Stimulated activated CD8-positive, alpha-beta memory T cell treated with anti-CD3 and anti-CD28 coated beads, Interleukin-12 subunit alpha, Interleukin-12 subunit beta, amount 100 ng/mL, for 1 hour (primary cell): Measurements from ENCODE around the gene FBXW8.

ENCODE experiments used
- DNase-seq: peaks from one replicate; pipeline ENCODE4 v3.0.0-alpha.2; 2020; ENCODE audit warnings: low read depth

The FBXW8 gene

DNA sequence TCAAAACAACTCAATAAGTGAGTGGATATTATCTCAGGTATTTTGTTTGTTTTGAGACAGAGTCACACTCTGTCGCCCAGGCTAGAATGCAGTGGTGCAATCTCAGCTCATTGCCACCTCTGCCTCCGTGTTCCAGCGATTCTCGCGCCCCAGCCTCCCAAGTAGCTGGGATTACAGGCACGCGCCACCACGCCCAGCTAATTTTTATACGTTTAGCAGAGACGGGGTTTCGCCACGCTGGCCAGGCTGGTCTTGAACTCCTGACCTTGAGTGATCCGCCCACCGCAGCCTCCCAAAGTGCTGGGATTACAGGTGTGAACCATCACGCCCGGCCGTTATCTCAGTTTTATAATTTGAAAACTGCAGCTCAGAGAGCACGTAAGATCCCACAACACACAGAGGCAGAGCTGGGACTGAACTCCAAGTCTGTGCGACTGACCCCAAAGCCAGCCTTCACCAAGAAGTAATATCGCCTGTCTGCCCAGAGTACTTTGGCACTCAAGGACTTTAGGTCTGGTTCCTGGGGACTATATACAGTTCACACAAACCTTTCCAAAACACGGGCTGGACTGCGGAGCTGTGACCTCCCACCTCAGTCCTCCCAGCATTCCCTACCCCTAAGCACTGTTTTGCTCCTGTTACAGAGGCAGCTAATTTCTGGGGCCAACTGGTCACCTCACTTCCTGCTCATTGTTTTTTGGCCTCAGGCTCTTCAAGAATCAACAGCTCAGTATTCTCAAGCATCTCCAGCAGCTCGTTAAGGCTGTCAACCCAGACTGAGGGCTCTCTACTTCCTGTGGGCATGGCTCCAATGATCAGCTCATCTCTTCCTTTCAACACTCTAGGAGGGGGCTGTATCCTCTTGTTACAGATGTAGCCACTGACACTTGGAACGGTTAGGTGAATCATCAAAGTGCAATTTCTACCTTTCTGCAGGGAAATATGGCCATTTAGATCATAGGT is 165.9 kb downstream of the FBXW8 start:
- DNase-seq = no peak

DNA sequence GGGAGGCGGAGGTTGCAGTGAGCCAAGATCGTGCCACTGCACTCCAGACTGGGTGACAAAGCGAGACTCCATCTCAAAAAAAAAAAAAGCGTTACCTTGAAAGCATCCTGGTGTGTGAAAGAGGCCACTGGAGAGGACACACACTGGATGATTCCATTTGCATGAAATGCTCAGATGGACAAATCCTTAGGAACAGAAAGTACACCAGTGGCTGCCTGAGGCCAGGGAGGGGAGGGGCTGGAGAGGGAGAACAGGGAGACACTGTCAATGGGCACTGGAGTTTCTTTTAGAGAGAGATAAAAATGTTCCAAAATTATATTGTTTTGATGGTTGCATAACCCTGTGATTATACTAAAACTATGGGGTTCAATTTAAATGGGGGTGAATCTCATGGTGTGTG is 168.7 kb downstream of the FBXW8 start:
- no peak for DNase-seq

GRCh38 chr12:117080661-117081144 is 170.0 kb downstream of the FBXW8 start:
- no peak for DNase-seq
